CD8-positive, alpha-beta memory T cell (primary cell): ENCODE data around the gene C2CD4A. TPM values are rescaled to one million over a fixed set of nuclear protein-coding genes. Genes with fewer than 3 reads are reported as not detected.

Source experiments
- CTCF ChIA-PET: fragments of 350-600 bp; sonication (Branson Sonifier 250); formaldehyde crosslinking; loops from one replicate; lab custom pipeline; 2021; ENCODE audit warnings: antibody characterized with exemption; lab: Charles Lee
- POLR2A ChIA-PET: fragments of 350-600 bp; sonication (Branson Sonifier 250); formaldehyde crosslinking; loops from one replicate; lab custom pipeline; 2021; ENCODE audit warnings: antibody characterized with exemption; lab: Charles Lee
- DNase-seq, 5 donors: peaks; one replicate each; pipeline versions ENCODE4 v3.0.0 to v3.0.0-alpha.2; 2020 to 2022; ENCODE audit warnings: mixed read lengths in 1 of 5
- H3K27ac ChIP-seq: one replicate; pipeline ENCODE4 v1.7.0; 2013; ENCODE audit warnings: low read depth, mild to moderate bottlenecking, low read length, moderate library complexity
- H3K27me3 ChIP-seq: 2 replicates; pipeline ENCODE4 v1.7.0; 2013; ENCODE audit warnings: low read length, mild to moderate bottlenecking; ENCODE audit not compliant: insufficient read depth, poor library complexity, severe bottlenecking
- H3K36me3 ChIP-seq: 2 replicates; pipeline ENCODE4 v1.7.0; 2013; ENCODE audit warnings: mild to moderate bottlenecking, low read length, moderate library complexity; ENCODE audit not compliant: insufficient read depth
- H3K4me1 ChIP-seq: 2 replicates; pipeline ENCODE4 v1.7.0; 2013; ENCODE audit warnings: mild to moderate bottlenecking, low read length, moderate library complexity; ENCODE audit not compliant: insufficient read depth
- H3K4me3 ChIP-seq: 2 replicates; pipeline ENCODE4 v1.7.0; 2013; ENCODE audit warnings: mild to moderate bottlenecking, low read length
- H3K9me3 ChIP-seq: 2 replicates; pipeline ENCODE4 v1.7.0; 2013; ENCODE audit warnings: mild to moderate bottlenecking, low read length
- H3K27ac Mint-ChIP-seq, 8 donors: one replicate each; pipeline ENCODE4 v1.8.0; 2020 to 2021; ENCODE audit warnings: mixed read lengths in 8 of 8, mild to moderate bottlenecking in 6 of 8, inconsistent platforms in 3 of 8, moderate library complexity in 3 of 8
- H3K27me3 Mint-ChIP-seq, 2 donors: one replicate each; pipeline ENCODE4 v1.8.0; 2020 to 2021; ENCODE audit warnings: mixed read lengths in 2 of 2, mild to moderate bottlenecking in 1 of 2, moderate library complexity in 1 of 2
- H3K36me3 Mint-ChIP-seq, 3 donors: one replicate each; pipeline ENCODE4 v1.8.0; 2020 to 2021; ENCODE audit warnings: mixed read lengths in 3 of 3, inconsistent platforms in 1 of 3, mild to moderate bottlenecking in 1 of 3
- H3K4me1 Mint-ChIP-seq, 3 donors: one replicate each; pipeline ENCODE4 v1.8.0; 2020 to 2021; ENCODE audit warnings: mixed read lengths in 3 of 3, inconsistent platforms in 1 of 3, mild to moderate bottlenecking in 1 of 3
- H3K4me3 Mint-ChIP-seq, 7 donors: one replicate each; pipeline ENCODE4 v1.8.0; 2020 to 2021; ENCODE audit warnings: mixed read lengths in 7 of 7, mild to moderate bottlenecking in 6 of 7, moderate library complexity in 4 of 7, inconsistent platforms in 2 of 7
- H3K9me3 Mint-ChIP-seq, 5 donors: one replicate each; pipeline ENCODE4 v1.8.0; 2020 to 2022; ENCODE audit warnings: mixed read lengths in 5 of 5, mild to moderate bottlenecking in 3 of 5, moderate library complexity in 2 of 5, inconsistent platforms in 1 of 5
- polyA plus RNA-seq: library from polyadenylated mRNA; unstranded; fragments of 300-500 nt; fragmentation: Illumina TruSeq; gene quantifications from one replicate; pipeline ENCODE4 v1.2.3, GENCODE V29; 2021
- total RNA-seq, 2 experiments: library from RNA; stranded (reverse); gene quantifications; one replicate each; pipeline ENCODE4 v1.2.3, GENCODE V29; 2021

C2CD4A gene
- total and polyA plus RNA-seq, 3 experiments from 2014 or later = 0.09 to 0.13 TPM; not detected in 1

DNA sequence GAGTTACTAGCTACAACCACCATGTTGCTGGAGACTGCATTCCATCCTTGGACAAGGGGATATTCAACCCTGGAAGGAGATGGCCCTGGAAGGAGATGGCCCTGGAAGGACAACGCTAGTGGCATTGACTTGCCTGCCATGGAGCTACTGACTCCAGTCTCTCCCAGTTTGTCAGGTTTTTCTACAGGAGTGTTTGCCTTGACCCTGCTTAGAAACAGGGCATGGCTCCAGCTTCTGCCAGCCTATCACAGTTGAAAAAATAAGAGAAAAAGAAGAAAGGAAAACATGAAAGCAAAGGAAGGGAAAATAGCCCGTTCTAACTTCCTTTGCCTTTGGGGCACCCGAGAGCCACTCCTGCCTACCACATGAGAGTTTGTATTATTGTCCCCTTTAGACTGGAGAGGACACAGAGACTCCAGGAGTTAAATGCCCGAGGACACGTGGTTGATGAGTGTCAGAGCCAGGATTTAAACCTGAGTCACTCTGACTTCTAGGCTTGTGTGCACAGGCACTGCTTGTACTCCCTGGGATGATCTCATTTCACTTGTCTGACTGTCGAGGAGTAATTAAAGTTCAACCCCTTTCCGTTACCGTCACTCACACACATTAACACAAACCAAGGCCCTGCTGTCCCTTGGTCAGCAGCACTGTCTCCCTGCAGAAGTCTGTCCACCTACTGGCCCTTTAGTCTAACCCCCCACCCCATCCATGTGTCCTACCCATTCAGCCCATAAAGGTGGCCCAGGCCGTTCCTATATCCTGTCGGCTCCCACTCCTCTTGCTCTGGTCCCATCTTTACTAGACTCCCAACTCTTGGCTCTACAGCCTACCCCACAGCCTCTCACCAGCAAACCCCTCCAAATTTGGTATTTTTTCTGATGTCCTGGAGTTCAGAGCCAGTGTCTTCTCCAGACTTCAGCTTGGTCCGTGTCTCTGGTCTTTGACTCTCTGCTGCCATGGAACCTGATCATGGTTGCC is 46.1 kb downstream of the C2CD4A start:
- no peaks in the 10 kb centered on the region for H3K9me3 Mint-ChIP-seq
- H3K9me3 ChIP-seq = no peaks in the 10 kb centered on the region
- no peak overlapping the region for H3K27ac ChIP-seq
- H3K36me3 ChIP-seq = no peaks in the 10 kb centered on the region
- no peaks in the 10 kb centered on the region for H3K4me1 ChIP-seq
- H3K36me3 Mint-ChIP-seq = peaks cover 0 to 4% (median 0%) of the 10 kb centered on the region in 3 donors
- peaks cover 16 to 48% of the 10 kb centered on the region in 2 donors for H3K27me3 Mint-ChIP-seq
- H3K4me3 Mint-ChIP-seq = no peak overlapping the region
- no peak overlapping the region for H3K27ac Mint-ChIP-seq
- no peak overlapping the region for H3K4me3 ChIP-seq
- ChIA-PET CTCF (no interaction called here), POLR2A (no interaction called here)
- no peak for DNase-seq
- no peaks in the 10 kb centered on the region for H3K27me3 ChIP-seq
- H3K4me1 Mint-ChIP-seq = no peaks in the 10 kb centered on the region

DNA sequence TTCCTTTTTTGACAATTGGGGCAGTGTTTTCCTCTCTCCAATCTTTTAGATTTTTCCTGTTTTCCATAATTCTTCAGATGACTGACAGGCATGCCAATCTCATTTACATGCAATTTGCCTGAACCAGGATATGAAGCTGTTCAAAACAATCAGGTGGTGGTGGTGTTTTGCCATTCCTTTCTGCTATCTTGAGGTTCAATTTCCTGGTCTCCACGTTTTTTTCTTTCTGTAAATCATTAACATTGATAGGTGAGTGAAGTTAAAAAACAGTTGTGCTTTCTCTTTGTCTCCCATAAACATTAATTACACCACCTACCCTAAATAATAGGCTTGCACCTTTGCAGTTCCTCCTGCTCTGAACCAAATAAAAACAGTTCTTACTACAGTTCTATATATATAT is 49.1 kb downstream of the C2CD4A start:
- H3K4me1 ChIP-seq = peaks cover 6% of the 10 kb centered on the region
- no peak for DNase-seq
- POLR2A ChIA-PET = no interaction called here
- Mint-ChIP-seq H3K27me3 (peaks cover 18 to 54% of the 10 kb centered on the region in 2 donors), H3K4me3 (no peak overlapping the region), H3K36me3 (peaks cover 0 to 4% (median 0%) of the 10 kb centered on the region in 3 donors), H3K27ac (no peak overlapping the region), H3K4me1 (peaks cover 9 to 19% (median 18%) of the 10 kb centered on the region in 3 donors), H3K9me3 (no peaks in the 10 kb centered on the region)
- no peak overlapping the region for H3K4me3 ChIP-seq
- no peaks in the 10 kb centered on the region for H3K27me3 ChIP-seq
- CTCF ChIA-PET = no interaction called here
- H3K27ac ChIP-seq = no peak overlapping the region
- H3K36me3 ChIP-seq = no peaks in the 10 kb centered on the region
- no peaks in the 10 kb centered on the region for H3K9me3 ChIP-seq

DNA sequence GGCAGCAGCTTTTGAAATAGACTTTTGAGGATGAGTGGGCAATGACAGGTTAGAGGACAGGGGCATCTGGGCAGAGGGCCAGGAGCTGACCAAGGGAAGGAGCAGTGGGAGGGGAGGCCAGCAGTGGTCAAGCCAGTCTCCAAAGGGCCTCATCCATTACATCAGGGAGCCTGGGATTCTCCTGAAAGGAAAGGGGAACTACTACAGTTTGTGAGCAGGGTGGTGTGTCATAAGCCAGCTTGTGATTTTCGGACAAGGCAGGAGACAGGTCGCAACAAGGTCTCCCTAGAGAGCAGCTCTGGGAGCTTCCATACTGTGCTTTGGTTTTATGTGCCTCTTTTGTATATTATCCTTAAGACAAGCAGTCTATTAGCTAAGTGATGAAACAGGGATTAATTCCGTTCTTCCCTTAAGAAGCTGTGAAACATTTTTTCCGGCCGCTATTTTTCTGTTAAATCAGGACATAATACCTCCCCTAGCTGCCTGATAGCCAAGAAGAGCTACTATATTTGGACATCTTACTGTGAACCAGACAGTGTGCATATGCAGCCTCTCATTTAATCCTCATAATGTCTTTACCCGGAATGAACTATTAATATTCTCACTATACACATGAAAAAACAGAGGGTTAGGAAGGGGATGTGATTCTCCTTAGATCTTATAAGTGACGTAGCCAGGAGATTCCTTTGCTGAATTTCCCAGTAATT is 51.9 kb downstream of the C2CD4A start:
- no peak overlapping the region for H3K4me3 ChIP-seq
- H3K4me1 ChIP-seq = peaks cover 8% of the 10 kb centered on the region
- Mint-ChIP-seq H3K36me3 (peaks cover 0 to 4% (median 0%) of the 10 kb centered on the region in 3 donors), H3K4me3 (peak overlapping the region in 2 of 7 donors; percentile 41 to 73), H3K27me3 (peaks cover 5 to 39% of the 10 kb centered on the region in 2 donors), H3K9me3 (no peaks in the 10 kb centered on the region), H3K4me1 (peaks cover 11 to 33% (median 31%) of the 10 kb centered on the region in 3 donors), H3K27ac (peak overlapping the region; percentile 14 to 99 (median 79))
- H3K27me3 ChIP-seq = no peaks in the 10 kb centered on the region
- no peak overlapping the region for H3K27ac ChIP-seq
- no peaks in the 10 kb centered on the region for H3K9me3 ChIP-seq
- DNase-seq = no peak
- no peaks in the 10 kb centered on the region for H3K36me3 ChIP-seq
- POLR2A ChIA-PET = no interaction called here
- CTCF ChIA-PET = no interaction called here

DNA sequence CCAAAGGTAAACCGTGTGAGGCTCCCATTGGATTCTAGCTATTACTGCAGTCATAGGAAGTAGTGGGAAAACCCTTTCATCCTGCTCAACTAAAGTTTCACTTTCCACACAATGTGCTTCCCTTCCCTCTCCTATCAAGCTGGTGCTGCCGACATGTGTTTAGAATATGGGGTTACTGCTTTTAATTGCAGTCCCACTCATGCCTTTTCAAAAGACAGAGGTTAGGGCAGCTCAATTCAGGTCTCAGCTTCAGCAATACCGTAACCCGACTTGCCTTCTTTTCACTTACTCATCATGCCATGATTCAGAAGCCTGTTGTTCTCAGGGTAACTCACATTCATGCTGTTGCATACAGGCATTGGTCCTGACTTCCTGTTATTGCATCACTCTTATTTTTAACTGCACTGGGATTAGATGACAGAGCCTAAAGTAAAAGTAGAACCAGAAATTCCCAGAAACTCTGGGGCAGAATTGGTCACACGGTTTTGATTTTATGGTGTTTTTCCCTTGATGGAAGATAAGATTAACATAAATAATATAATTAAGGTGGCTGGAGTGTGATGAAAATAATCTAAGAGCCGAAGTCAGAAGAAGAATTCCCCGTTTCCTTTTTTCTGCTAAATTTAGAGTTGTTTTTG is 52.6 kb downstream of the C2CD4A start:
- Mint-ChIP-seq H3K27me3 (peaks cover 5 to 38% of the 10 kb centered on the region in 2 donors), H3K4me3 (peak overlapping the region in 4 of 7 donors; percentile 2 to 73 (median 26)), H3K9me3 (no peaks in the 10 kb centered on the region), H3K4me1 (peaks cover 18 to 40% (median 38%) of the 10 kb centered on the region in 3 donors), H3K27ac (peak overlapping the region; percentile 14 to 99 (median 88)), H3K36me3 (peaks cover 0 to 4% (median 0%) of the 10 kb centered on the region in 3 donors)
- Histone ChIP-seq H3K36me3 (no peaks in the 10 kb centered on the region), H3K9me3 (no peaks in the 10 kb centered on the region), H3K4me1 (peaks cover 14% of the 10 kb centered on the region), H3K4me3 (no peak overlapping the region), H3K27me3 (no peaks in the 10 kb centered on the region), H3K27ac (no peak overlapping the region)
- peak in 1 of 5 donors; percentile 9 for DNase-seq
- ChIA-PET POLR2A (no interaction called here), CTCF (no interaction called here)

DNA sequence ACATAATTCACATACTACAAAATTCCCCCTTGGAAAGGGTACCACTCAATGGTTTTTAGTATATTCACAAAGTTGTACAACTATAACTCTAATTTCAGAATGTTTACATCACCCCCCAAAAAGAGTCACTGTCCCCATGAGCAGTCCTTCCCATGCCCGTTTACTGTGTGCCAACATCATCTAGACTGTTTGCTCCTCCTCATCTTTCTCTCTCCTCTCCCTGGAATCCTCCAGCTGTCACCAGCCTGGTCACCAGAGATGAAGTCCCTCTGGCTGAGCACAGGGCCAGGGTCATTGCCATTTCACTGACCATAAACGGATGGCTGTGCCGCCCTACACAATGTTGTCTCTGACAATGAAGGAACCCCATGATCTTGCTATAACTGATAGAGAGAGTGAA is 53.1 kb downstream of the C2CD4A start:
- peaks cover 23 to 45% (median 43%) of the 10 kb centered on the region in 3 donors for H3K4me1 Mint-ChIP-seq
- no peaks in the 10 kb centered on the region for H3K9me3 Mint-ChIP-seq
- no peak for DNase-seq
- Histone ChIP-seq H3K27me3 (no peaks in the 10 kb centered on the region), H3K9me3 (no peaks in the 10 kb centered on the region), H3K4me1 (peaks cover 20% of the 10 kb centered on the region), H3K27ac (peak overlapping the region; percentile 2), H3K4me3 (no peak overlapping the region), H3K36me3 (no peaks in the 10 kb centered on the region)
- H3K27me3 Mint-ChIP-seq = peaks cover 5 to 34% of the 10 kb centered on the region in 2 donors
- ChIA-PET CTCF (no interaction called here), POLR2A (no interaction called here)
- peak overlapping the region in 3 of 7 donors; percentile 19 to 73 (median 27) for H3K4me3 Mint-ChIP-seq
- peak overlapping the region in 7 of 8 donors; percentile 66 to 99 (median 93) for H3K27ac Mint-ChIP-seq
- peaks cover 0 to 4% (median 0%) of the 10 kb centered on the region in 3 donors for H3K36me3 Mint-ChIP-seq

Other genes starting within 250 kb of the C2CD4A start
- gene VPS13C, start 6.5 kb upstream of the C2CD4A start, total RNA-seq = 10 to 100 TPM; 42.5 to 42.9 TPM
- gene VPS13C, start 6.5 kb upstream of the C2CD4A start, polyA plus RNA-seq = 15.8 TPM
- under 1 TPM in 1 of 2 experiments, not detected in 1; 0.13 TPM for gene C2CD4B, start 98.3 kb downstream of the C2CD4A start, total RNA-seq
- gene C2CD4B, start 98.3 kb downstream of the C2CD4A start, polyA plus RNA-seq = not detected